GM19328 (cell line): ENCODE data around the gene GH2.
"Not testable (repeated sequence)": the region's sequence is repeated elsewhere in the genome, so short reads cannot be mapped to it uniquely, and the experiment has no call there.

Experiments
- ATAC-seq: cut with Tn5 transposase; IDR thresholded peaks from one replicate; pipeline ENCODE4 v1.9.1; 2021; ENCODE audit warnings: mild to moderate bottlenecking, moderate library complexity; ENCODE audit not compliant: unreplicated experiment

Gene GH2

DNA sequence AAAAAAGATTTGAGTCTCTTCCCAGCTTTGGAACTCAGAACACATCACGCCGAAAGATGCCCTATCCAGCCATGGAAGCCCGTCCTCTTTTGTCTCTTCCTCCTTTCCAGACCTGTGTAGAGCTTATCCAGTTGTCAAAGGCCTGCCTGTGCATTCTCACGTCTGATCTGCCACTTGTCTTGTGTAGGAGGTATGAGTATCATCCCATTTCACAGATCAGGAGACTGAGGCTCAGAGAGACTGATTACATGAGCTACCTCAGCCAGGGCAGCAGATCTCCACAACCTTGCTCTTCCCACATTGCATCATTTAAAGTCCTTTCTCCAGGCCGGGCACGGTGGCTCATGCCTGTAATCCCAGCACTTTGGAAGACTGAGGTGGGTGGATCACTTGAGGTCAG is 7.1 kb downstream of the GH2 start:
- ATAC-seq = not testable (repeated sequence)

DNA sequence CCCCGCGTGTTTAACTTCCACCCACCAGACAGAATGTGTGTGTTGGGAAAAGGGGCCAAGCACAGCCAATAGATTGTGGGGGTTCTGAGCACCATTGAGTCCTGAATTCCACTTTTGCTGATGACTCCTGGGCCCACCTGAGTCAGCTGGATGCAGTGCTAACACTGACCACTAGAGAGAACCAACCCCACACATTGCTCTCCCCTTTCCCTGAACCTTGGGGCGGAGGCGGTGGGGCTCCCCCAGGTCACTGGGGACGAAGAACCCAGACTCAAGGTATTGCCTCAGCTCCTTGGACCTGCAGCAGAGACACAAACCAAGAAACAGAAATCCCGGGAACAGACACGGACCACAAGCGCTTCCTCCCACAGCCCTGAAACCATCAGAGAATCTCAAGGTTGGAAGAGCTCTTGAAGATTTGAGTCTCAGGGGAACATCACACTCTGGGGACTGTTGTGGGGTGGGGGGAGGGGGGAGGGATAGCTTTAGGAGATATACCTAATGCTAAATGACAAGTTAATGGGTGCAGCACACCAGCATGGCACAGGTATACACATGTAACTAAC is 7.6 kb downstream of the GH2 start:
- not testable (repeated sequence) for ATAC-seq

DNA sequence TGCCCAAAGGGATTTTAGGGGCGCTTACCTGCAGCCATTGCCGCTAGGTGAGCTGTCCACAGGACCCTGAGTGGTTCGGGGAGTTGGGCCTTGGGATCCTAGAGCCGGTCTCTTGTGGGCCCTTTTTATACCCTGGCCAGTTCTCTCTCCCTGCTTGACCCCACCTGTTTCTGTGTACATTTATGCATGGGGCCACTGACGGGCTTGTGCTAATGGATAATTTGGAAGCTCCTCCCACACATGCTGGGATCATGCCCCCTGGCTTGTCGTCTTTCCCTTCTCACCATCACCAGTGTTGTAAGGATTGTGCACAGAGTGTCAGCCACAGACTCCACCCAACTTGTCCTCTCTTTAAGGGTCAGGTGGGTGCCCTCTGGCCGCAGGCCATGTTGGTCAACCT is 8.2 kb downstream of the GH2 start, which contains the start of gene CSH2:
TSS of gene CSH2 (minus strand) at position 101 of the 400 bp plus-strand sequence. CDS start at position 38, 63 bp downstream.
- not testable (repeated sequence) for ATAC-seq

DNA sequence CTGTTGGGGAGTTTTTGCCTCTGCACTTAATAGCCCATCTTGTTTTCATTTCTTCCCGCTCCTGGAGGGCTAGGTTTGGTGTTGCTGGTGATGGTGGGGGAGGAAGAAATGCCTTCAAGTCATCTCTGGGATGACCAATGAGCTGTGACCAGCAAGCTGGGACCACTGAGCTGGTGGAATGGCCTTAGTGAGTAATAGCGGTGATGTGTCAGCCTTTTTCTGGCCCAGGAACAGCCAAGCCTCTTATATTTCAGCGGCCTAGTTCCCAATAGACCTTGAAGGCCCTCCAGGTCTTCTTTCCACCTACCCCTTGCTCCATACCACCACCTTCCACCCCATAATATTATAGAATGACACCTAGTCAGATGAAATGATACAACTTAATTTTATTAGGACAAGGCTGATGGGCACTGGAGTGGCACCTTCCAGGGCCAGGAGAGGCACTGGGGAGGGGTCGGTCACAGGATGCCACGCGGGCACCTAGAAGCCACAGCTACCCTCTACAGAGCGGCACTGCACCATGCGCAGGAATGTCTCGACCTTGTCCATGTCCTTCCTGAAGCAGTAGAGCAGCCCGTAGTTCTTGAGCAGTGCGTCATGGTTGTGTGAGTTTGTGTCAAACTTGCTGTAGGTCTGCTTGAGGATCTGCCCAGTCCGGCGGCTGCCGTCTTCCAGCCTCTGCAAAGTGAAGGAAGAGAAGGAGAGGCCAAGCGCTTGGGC is 9.9 kb downstream of the GH2 start:
- not testable (repeated sequence) for ATAC-seq

DNA sequence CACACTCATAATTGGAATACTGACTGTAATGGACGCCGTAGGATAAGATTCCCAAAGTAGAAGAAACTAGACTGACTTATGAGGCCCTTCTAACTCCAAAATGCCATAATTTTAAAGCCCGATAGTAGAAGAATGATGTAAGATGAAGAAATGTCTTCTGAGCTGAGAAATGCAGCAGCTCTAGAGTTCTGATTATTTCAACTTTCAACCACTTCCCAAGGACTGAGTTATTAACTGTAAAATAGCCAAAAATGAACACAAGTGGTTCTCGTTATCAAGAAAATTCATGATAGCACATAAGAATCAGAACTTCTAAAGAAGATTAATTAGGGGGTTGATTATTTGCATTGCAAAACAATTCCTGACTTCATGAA is 11.5 kb downstream of the GH2 start:
- not testable (repeated sequence) for ATAC-seq

DNA sequence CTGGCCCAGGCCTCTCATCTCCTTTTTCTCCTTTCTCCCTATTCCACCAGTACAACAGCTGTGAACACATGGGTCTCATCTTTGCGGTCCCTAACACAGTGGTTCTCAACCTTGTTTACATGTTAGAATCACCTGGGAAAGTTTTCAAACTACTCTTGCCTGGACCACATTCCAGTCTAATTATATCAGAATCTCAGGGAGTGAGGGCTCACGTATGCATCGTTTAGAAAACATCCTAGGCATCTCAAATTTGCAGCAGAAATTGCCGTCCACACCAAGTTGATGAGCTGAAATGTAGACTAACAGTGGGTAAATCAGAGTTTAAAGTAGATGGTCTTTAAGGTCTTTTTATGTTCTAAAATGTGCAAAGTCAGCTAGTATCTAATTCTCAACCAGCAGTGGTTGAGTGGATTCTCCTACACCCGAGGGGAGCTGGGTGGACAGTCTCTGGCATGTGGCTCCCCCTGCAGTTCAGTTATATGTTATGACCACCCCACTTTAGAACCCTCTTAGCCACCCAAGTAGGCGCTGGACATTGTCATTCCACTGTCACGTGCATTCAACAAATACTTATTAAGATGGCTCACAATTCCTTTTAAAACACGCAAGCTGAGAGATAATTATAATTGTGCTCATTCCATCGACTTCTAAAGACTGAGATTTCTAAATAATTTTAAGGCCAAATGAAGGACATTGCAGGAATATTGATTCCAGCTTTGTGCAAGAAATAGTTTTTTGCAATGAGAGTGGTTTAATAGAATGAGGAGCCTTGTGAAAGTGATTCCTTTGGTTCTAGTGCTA is 12.1 kb downstream of the GH2 start:
- not testable (repeated sequence) for ATAC-seq

DNA sequence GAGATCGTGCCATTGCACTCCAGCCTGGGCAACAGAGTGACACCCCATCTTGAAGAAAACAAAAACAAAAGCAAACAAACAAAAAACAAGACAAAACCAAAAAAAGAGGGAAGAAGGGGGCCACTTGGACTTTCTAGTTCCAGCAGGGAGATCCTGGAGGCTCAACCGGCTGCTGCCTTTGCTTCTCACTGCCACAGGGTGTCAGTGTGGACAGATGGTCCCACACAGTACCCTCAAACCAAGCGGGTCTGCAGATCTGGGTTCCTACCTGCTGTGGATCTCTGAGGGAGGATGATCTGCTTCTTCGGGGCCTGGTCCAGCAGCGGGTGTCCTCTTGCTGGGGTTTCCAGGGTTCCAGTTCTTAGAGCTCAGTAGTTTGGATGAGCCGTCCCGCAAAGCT is 15.1 kb downstream of the GH2 start:
- not testable (repeated sequence) for ATAC-seq

DNA sequence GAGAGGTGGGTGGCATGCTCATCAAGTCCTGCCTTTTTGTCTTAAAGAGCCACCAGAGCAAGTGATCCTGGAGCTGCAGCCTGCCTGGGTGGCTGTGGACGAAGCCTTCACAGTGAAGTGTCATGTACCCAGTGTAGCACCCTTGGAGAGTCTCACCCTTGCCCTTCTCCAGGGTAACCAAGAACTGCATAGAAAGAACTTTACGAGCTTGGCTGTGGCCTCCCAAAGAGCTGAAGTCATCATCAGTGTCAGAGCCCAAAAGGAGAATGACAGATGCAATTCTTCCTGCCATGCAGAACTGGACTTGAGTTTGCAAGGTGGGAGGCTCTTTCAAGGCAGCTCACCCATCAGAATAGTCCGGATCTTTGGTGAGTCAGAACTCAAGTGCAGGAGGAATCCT is 22.5 kb downstream of the GH2 start:
- ATAC-seq = no peak

DNA sequence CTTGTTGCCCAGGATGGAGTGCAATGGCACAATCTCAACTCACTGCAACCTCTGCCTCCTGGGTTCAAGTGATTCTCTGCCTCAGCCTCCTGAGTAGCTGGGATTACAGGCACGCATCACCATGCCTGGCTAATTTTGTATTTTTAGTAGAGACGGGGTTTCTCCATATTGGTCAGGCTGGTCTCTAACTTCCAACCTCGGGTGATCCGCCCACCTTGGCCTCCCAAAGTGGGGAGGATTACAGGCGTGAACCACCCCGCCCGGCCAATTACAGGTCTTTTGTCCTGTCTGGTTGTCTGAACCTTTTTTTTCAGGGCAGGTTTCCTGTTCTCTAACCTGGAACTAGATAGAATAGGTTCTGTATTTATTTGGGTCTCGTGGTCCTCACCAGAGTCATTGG is 25.3 kb downstream of the GH2 start:
- not testable (repeated sequence) for ATAC-seq

DNA sequence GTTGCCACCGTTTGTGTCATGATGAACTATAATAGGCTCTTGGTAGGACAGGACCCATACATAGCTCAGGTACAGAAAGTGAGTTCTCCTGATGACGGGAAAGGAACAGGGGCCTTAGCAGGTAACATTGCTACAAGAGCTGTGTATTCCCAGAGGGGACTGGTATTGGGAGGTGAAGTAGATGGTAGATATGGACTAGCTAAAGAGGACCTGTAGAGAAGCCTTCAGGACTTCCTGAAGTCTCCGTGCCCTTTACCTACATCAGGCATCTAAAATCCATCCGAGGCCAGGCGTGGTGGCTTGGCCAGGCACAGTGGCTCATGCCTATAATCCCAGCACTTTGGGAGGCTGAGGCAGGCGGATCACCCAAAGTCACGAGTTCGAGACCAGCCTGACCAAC is 26.6 kb downstream of the GH2 start:
- ATAC-seq = no peak

DNA sequence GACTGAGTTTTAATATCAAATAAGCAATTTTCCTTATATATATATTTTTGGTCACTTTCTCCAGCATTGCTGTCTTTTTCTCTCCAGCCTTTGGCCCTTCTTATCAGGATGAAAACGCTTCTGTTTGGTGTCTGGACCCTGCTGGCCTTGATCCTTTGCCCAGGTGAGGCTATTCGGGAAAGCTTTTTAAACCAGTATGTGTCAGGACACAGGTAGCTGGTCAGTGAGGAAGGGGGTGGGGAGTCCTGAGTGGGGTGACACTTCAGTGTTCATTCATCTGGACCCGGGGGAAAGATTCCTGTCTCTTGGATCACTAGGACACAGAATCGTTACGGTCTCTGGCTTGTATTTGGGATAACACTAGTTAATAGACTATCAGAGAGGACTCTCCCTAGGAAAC is 27.0 kb downstream of the GH2 start:
- no peak for ATAC-seq

DNA sequence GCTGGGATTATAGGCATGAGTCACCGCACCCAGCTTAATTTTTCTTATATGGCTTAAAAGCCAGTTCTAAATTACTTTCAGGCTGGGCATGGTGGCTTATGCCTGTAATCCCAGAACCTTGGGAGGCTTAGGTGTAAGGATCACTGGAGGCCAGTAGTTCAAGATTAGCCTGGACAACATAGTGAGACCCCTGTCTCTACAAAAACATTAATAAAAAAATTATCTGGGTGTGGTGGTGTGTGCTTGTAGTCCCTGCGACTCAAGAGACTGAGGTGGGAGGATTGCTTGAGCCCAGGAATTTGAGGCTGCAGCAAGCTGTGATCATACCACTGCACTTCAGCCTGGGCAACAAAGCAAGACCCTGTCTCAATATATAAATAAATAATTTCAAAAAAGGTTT is 28.5 kb downstream of the GH2 start:
- ATAC-seq = no peak

DNA sequence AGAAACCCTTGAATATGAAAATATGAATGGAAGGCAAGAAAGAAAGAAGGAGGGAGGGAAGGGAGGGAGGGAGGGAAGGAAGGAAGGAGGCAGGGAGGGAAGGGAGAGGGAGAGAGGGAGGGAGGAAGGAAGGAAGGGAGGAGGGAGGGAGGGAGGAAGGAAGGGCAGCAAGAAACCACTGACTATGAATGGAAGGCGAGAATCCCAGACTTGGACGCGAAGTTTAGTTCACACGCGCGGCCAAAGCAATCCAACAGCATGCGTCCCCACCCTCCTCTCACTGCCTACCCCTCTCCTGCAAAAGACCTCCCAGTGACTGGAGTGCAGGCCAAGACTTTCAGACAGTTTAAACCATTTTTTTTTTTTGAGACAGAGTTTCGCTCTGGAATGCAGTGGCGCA is 31.3 kb downstream of the GH2 start:
- no peak for ATAC-seq

DNA sequence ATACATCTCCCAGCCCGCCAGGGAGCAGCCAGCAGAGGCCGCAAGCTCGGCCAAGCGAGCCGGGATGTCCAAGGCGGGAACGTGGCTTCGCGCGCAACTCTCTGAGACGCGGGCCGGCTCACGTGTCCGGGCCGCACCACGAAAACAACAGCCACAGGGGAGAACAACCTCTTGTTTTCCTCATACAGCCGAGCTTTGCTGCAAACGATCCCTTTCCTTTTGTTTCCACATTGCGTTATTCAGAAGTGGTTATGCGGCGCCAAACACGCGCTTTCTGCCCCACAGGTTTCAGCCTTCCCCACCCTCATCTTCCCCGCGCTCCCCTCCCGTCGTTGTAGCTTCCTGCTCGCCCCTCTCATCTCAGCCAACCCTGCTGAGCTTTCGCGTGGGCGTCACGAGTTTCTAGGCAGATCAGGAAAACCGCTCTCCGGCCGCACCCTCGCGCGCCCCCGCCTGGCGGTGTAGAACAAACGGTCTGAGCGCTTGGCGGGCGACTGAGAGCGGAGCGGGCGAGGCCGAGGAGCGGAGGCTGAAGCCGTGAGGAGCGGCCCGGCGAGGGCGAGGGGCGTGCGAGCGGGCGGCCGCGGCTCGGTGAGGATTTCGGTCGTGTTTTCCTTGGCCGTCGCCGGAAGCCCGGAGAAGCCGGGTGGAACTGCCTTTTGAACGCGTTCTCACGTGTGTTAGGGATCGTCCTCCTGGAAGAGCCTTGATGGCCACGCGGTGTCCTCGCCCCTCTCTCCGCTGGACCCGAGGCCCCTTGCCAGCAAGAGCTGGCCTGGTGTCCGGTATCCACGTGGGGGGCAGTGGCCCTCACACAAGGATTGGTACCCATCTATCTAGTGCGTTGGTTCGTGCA is 32.7 kb downstream of the GH2 start:
- peak; percentile 63 for ATAC-seq

DNA sequence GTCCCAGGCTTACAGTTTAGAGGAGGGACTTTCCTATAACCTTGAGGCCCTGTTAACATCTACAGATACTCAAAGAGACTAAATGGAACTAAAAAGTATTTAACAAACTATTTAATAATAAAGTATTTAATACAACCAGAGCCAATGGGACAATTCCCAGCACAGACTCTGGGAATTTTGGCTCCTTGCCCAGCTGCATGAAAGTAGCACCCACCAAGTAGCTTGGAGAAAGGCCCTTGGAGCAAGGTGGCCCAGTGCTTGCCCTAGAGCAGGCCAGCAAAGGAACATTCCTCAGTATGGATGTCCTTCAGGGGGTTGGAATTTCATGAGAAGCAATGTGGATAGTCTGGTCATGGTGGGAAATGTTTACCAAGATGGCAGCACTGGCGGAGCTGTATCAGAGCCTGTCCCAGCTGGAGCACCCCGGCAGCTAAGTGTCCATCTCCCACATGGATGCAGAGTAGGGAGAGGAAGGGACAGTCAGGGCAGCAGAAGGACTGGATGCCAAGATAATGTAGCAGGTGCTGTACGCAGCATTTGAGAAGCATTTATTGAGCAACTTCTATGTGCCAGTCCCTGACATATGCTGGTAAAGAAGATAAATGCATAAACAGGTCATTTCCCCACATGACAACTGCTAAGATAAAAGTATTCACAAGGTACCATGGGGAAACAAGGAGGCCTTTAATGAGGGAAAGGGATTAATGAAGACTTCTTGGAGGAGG is 34.1 kb downstream of the GH2 start:
- ATAC-seq = no peak

DNA sequence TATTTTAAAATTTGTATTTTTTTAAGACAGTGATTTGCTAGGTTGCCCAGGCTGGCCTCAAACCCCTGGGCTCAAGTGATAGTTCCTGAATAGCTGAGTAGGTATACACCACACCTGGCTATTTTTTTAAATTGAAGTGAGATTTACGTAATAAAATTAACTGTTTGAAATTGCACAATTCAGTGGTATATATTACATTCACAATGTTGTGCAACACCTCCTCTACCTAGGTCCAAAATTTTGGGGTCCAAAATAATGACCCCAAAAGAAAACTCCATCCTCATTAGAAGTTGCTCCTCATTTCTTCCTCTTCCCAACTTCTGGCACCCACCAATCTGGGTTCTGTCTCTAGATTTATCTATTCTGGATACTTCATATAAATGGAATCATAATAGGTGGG is 36.2 kb downstream of the GH2 start:
- no peak for ATAC-seq

DNA sequence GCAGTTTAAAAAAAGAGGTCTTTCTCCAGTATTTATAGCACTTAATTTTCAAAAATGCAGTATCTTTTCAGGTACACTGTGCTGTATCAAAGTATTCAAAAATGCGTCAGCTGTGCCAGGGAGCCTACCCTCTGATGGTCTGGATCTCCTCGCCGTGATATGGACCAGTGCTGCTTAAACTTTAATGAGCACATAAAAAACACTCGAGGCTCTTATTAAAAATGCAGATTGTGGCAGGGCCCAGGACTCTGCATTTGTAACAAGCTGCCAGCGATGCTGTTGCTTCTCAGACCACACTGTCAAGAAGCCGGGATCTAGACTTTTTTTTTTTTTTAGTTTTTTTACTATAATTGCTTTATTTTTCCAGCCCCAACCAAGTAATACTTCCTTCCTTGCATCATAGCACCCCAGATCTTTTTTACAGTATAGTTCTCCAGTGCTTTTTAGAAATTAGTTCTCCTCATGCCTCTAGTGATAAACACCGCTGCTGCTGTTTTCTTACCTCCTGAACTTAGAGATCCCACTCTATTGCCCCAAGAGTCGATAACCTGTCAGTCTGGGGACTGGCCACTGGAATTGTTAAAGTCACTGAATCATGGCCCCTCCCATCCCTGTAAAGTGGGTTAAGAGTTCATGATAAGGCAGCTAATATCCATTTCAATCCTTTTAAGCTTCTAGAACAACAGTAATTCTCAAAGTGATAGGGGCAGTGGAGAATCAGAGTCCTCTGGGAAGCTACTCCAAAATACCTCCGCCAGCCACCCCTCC is 37.6 kb downstream of the GH2 start:
- ATAC-seq = no peak

DNA sequence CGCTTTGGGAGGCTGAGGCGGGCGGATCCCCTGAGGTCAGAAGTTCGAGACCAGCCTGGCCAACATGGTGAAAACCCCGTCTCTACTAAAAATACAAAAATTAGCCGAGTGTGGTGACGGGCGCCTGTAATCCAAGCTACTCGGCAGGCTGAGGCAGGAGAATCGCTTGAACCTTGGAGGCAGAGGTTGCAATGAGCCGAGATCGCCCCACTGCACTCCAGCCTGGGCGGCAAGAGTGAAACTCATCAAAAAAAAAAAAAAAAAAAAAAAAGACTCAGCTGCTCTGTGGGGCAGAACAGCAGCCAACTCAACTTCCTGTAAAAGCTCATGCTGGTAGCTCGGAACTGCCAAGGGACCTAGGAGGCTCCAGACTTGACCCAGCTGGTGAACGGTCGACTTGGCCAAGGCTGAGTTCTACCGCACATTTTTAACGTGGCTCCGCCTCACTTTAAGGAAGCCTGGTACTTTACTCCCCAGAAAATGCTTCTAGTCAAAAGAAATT is 38.3 kb downstream of the GH2 start:
- not testable (repeated sequence) for ATAC-seq
